Stimulated activated memory B cell treated with anti-CD40 and anti-IgM and Interleukin-4, amounts not matched to agents 10 μg/mL and 1 μg/mL and 100 μg/mL, for 72 hours (primary cell): ENCODE data around the gene ACTR1A.
"Not testable (repeated sequence)": the region's sequence is repeated elsewhere in the genome, so short reads cannot be mapped to it uniquely, and the experiment has no call there.

Experiments
- ATAC-seq: fragments of 150-1000 bp; cut with Tn5 transposase; 2 replicates; pipeline ENCODE4 v1.10.0; 2021
- H3K27ac Mint-ChIP-seq: one replicate; pipeline ENCODE4 v1.8.0; 2022; ENCODE audit warnings: mild to moderate bottlenecking, mixed read lengths
- H3K27me3 Mint-ChIP-seq: one replicate; pipeline ENCODE4 v1.8.0; 2022; ENCODE audit warnings: mixed read lengths
- H3K36me3 Mint-ChIP-seq: one replicate; pipeline ENCODE4 v1.8.0; 2022; ENCODE audit warnings: mixed read lengths
- H3K4me1 Mint-ChIP-seq: one replicate; pipeline ENCODE4 v1.8.0; 2022; ENCODE audit warnings: mixed read lengths
- H3K4me3 Mint-ChIP-seq: one replicate; pipeline ENCODE4 v1.8.0; 2022; ENCODE audit warnings: mild to moderate bottlenecking, moderate library complexity, mixed read lengths
- H3K9me3 Mint-ChIP-seq: one replicate; pipeline ENCODE4 v1.8.0; 2022; ENCODE audit warnings: mixed read lengths

The ACTR1A gene

GRCh38 chr10:102504179-102504975 lies 1.9 kb upstream of the ACTR1A start:
- no peak for ATAC-seq
- no peak overlapping the region for H3K27ac Mint-ChIP-seq

GRCh38 chr10:102503264-102504178 lies 1.0 kb upstream of the ACTR1A start, which contains the start of gene SUFU:
Gene SUFU (plus strand): TSS chr10:102503972. CDS start chr10:102504153, 181 bp downstream.
- Mint-ChIP-seq H3K4me3 (no peak within 1 kb of the TSS), H3K4me1 (peaks cover 38% of the 10 kb centered on the region), H3K36me3 (no peaks in the 10 kb centered on the region), H3K9me3 (no peaks in the 10 kb centered on the region), H3K27ac (no peak within 1 kb of the TSS), H3K27me3 (no peaks in the 10 kb centered on the region)
- ATAC-seq: peak; percentile 87

More at GRCh38 chr10:102504179-102504975, 1.9 kb upstream of the ACTR1A start:
- H3K27me3 Mint-ChIP-seq: no peaks in the 10 kb centered on the region
- H3K4me1 Mint-ChIP-seq: peaks cover 32% of the 10 kb centered on the region
- no peaks in the 10 kb centered on the region for H3K36me3 Mint-ChIP-seq
- H3K9me3 Mint-ChIP-seq: no peaks in the 10 kb centered on the region
- H3K4me3 Mint-ChIP-seq: no peak overlapping the region

DNA sequence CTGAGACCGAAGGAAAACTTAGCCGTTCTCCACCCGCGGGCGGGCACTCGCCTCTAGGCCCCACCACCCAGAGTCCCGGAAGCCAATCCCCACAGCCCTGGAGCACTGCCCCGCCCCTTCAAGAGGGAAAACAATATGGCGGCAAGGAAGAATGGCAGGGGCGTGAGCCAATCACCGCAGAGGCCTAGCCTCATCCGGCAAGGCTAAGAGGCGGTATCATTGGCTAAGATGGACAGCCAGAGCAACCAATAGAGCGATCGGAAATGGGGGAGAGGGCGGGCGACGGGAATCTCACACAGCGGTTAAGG lies 529 bp downstream of the ACTR1A start:
- Mint-ChIP-seq H3K9me3 (no peaks in the 10 kb centered on the region), H3K4me3 (no peak overlapping the region), H3K36me3 (no peaks in the 10 kb centered on the region), H3K27me3 (no peaks in the 10 kb centered on the region), H3K4me1 (peaks cover 50% of the 10 kb centered on the region), H3K27ac (no peak overlapping the region)
- peak; percentile 91 for ATAC-seq

- Mint-ChIP-seq H3K27me3 (no peaks in the 10 kb centered on the region), H3K9me3 (no peaks in the 10 kb centered on the region), H3K4me1 (peaks cover 50% of the 10 kb centered on the region), H3K4me3 (no peak overlapping the region), H3K27ac (no peak overlapping the region), H3K36me3 (no peaks in the 10 kb centered on the region)
- ATAC-seq: no peak
These were observed 1.1 kb downstream of the ACTR1A start for GRCh38 chr10:102501201-102502028.

DNA sequence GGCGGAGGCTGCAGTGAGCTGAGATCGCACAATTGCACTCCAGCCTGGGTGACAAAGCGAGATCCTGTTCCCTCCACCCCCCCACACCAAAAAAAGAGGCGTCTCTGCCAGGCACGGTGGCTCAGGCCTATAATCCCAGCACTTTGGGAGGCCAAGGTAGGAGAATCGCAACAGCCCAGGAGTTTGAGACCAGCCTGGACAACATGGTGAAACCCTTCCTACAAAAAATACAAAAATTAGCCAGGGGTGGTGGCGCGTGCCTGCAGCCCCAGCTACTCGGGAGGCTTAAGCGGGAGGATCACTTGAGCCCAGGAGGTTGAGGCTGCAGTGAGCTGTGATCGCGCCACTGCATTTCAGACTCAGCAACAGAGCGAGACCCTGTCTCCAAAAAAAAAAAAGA lies 1.8 kb downstream of the ACTR1A start:
- not testable (repeated sequence) for H3K36me3 Mint-ChIP-seq, H3K4me3 Mint-ChIP-seq, ATAC-seq, H3K9me3 Mint-ChIP-seq, H3K27ac Mint-ChIP-seq, H3K27me3 Mint-ChIP-seq
- H3K4me1 Mint-ChIP-seq: peaks cover 49% of the 10 kb centered on the region

GRCh38 chr10:102499356-102499755 lies 3.2 kb downstream of the ACTR1A start:
- Mint-ChIP-seq H3K36me3 (no peaks in the 10 kb centered on the region), H3K27me3 (no peaks in the 10 kb centered on the region), H3K4me1 (peaks cover 36% of the 10 kb centered on the region), H3K9me3 (no peaks in the 10 kb centered on the region), H3K4me3 (no peak overlapping the region), H3K27ac (no peak overlapping the region)
- no peak for ATAC-seq

GRCh38 chr10:102497545-102497944 lies 5.0 kb downstream of the ACTR1A start:
- Mint-ChIP-seq H3K36me3 (no peaks in the 10 kb centered on the region), H3K4me3 (no peak overlapping the region), H3K4me1 (peaks cover 46% of the 10 kb centered on the region), H3K27ac (no peak overlapping the region), H3K27me3 (no peaks in the 10 kb centered on the region), H3K9me3 (no peaks in the 10 kb centered on the region)
- ATAC-seq: no peak

- Mint-ChIP-seq H3K27ac (no peak overlapping the region), H3K9me3 (no peaks in the 10 kb centered on the region), H3K4me1 (peaks cover 38% of the 10 kb centered on the region), H3K36me3 (peaks cover 11% of the 10 kb centered on the region), H3K27me3 (no peaks in the 10 kb centered on the region), H3K4me3 (no peak overlapping the region)
- no peak for ATAC-seq
These were observed 8.7 kb downstream of the ACTR1A start for GRCh38 chr10:102493771-102494170.

GRCh38 chr10:102492983-102493382 lies 9.5 kb downstream of the ACTR1A start:
- Mint-ChIP-seq H3K9me3 (no peaks in the 10 kb centered on the region), H3K4me3 (no peak overlapping the region), H3K27me3 (no peaks in the 10 kb centered on the region), H3K36me3 (peaks cover 15% of the 10 kb centered on the region), H3K4me1 (peaks cover 33% of the 10 kb centered on the region), H3K27ac (no peak overlapping the region)
- no peak for ATAC-seq

DNA sequence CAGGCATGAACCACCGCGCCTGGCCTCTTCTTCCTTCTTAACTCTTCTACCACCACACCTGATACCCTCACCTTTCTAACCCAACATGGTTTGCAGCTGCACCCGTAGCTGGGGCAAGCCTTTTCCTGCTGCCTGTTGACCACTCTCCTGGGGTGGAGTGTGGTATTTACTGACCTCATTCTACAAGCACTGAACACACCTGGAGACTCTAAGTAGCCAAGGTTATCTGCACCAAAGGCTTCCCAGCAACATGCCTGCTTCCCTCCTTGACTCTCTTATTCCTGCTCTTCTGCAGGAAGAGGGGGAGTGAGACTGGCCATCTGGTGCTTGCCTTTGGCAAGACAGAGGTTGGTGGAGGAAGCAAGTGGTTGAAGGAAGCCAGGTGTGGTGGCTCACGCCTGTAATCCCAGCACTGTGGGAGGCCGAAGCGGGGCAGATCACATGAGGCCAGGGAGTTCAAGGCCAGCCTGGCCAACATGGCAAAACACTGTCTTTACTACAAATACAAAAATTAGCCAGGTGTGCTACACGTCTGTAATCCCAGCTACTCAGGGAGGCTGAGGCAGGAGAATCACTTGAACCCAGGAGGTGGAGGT lies 10.1 kb downstream of the ACTR1A start:
- Mint-ChIP-seq H3K27ac (peak overlapping the region; percentile 13), H3K4me3 (no peak overlapping the region), H3K9me3 (no peaks in the 10 kb centered on the region), H3K4me1 (peaks cover 27% of the 10 kb centered on the region), H3K36me3 (peaks cover 18% of the 10 kb centered on the region), H3K27me3 (no peaks in the 10 kb centered on the region)
- ATAC-seq: no peak

GRCh38 chr10:102491136-102491535 lies 11.4 kb downstream of the ACTR1A start:
- no peak for ATAC-seq
- Mint-ChIP-seq H3K9me3 (no peaks in the 10 kb centered on the region), H3K27ac (no peak overlapping the region), H3K36me3 (peaks cover 18% of the 10 kb centered on the region), H3K4me1 (peaks cover 19% of the 10 kb centered on the region), H3K4me3 (no peak overlapping the region), H3K27me3 (no peaks in the 10 kb centered on the region)

GRCh38 chr10:102485093-102485784 lies 17.3 kb downstream of the ACTR1A start:
- peaks cover 46% of the 10 kb centered on the region for H3K36me3 Mint-ChIP-seq
- H3K4me3 Mint-ChIP-seq: no peak overlapping the region
- H3K4me1 Mint-ChIP-seq: no peaks in the 10 kb centered on the region
- H3K9me3 Mint-ChIP-seq: no peaks in the 10 kb centered on the region
- no peak overlapping the region for H3K27ac Mint-ChIP-seq
- H3K27me3 Mint-ChIP-seq: no peaks in the 10 kb centered on the region
- no peak for ATAC-seq

GRCh38 chr10:102484021-102484420 lies 18.5 kb downstream of the ACTR1A start:
- no peak overlapping the region for H3K27ac Mint-ChIP-seq
- no peaks in the 10 kb centered on the region for H3K27me3 Mint-ChIP-seq
- ATAC-seq: no peak
- peaks cover 4% of the 10 kb centered on the region for H3K4me1 Mint-ChIP-seq
- H3K4me3 Mint-ChIP-seq: no peak overlapping the region
- H3K36me3 Mint-ChIP-seq: peaks cover 43% of the 10 kb centered on the region
- H3K9me3 Mint-ChIP-seq: no peaks in the 10 kb centered on the region

DNA sequence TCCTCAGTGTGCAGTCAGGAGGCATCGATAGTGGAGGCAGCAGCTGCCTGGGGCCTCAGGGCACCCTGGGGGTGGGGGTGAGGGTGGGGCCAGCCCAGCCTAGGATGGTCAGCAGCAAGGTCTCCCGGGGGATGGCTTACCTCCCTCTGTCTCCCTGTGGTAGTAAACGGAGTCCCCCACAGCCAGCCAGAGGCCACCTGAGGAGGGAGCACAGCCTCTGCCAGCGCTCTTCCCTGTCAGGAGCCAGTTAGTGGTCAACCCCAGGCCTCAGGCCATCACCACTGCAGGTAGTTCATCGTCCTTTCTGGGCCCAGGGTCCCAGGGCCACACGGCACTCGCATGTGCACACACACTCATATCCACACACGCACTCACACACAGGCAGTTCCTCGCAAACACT lies 22.1 kb downstream of the ACTR1A start:
- Mint-ChIP-seq H3K27me3 (no peaks in the 10 kb centered on the region), H3K27ac (peak overlapping the region; percentile 24), H3K4me3 (no peak overlapping the region), H3K36me3 (peaks cover 34% of the 10 kb centered on the region), H3K9me3 (no peaks in the 10 kb centered on the region), H3K4me1 (peaks cover 9% of the 10 kb centered on the region)
- no peak for ATAC-seq
